AG08396 (cell line): ENCODE results near the gene CCL19.

Source experiments
- DNase-seq: peaks from one replicate; pipeline ENCODE4 v3.0.0; 2012; ENCODE audit warnings: low spot score, mixed read lengths

The CCL19 gene

DNA sequence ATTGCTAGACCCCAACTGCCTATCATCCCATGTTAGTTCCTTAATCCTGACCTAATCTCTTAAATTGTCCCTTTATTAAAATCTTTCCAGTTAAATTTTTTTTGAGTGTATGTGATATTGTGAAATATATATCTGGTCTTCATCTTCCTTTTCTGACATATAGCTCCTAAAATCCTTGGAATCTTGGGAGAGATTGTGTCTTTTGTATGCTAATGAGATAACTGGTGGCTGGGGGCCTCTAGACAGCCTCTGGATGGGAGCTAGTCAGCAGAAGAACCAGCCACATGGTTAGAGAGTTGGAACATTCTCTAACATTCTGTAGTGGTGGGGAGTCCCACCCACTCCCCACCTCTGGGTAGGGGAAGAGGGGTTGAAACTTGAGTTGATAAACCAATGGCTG is 3.7 kb upstream of the CCL19 start:
- no peak for DNase-seq

DNA sequence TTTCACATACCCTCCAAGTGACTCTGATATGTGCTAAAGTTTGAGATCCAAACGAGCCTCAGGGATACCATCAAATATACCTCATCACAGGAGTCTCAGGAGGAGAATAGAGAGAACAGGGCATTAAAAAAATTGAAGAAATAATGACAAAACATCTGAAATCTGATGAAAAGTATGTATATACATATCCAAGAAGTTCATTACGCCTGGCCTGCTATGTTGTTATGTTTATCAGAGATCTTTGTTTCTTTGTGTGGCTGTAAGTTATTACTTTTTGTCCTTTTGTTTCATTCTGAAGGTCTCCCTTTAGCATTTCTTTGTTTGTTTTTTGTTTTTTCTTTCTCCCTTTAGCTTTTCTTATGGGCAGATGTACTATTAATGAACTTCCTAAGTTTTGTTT is 2.5 kb upstream of the CCL19 start:
- DNase-seq: no peak

DNA sequence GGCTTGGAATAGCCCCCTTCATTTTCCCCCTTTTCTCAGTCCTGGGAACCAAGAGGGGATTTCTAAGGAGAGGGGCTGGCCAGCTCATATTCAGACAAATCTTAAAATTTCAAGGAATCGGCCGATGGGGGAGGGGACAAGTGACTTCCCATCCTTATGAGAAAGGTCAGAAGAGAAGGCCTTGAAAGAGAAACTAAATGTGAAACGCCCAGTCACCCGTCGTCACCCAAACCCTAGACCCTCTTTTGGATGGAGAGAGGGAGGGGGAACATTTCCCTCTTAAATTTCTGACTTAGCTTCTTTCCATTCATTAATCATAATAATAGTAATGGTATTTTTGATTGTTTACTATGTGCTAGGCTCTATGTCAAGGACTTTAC is 850 bp upstream of the CCL19 start:
- no peak for DNase-seq

DNA sequence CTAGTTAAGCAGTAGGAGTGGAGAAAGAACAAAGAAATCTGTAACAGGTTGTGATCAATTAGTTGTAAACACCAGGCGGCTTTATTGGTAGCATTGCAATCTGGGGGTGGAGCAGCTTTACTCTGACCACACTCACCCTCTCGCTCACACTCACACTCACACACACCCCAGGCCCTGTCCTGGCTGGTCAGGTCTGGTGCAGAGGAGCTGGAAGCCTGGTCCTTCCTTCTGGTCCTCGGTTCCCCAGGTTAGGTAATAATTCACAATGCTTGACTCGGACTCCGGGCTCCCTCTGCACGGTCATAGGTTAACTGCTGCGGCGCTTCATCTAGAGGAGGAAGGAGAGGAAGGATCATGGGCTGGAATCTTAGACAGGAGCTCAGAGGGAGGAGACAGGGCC is 1.6 kb downstream of the CCL19 start:
- no peak for DNase-seq

DNA sequence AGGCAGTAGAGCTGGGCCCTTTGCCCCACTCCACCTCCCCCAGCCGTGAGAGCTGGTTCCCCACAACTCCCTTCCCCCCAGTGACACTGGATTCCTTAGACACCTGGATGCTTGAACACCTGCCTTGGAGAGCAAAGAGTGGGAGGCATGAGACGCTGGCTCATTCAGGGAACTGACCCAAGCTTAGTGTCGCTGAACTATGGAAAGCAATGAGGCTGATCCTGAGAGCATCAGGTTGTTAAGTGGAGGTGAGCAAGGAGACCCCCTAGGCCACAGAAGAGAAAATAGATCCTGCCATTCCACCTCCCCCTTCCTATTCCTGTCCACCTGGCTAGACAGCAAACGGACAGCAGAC is 2.0 kb downstream of the CCL19 start:
- DNase-seq: no peak

DNA sequence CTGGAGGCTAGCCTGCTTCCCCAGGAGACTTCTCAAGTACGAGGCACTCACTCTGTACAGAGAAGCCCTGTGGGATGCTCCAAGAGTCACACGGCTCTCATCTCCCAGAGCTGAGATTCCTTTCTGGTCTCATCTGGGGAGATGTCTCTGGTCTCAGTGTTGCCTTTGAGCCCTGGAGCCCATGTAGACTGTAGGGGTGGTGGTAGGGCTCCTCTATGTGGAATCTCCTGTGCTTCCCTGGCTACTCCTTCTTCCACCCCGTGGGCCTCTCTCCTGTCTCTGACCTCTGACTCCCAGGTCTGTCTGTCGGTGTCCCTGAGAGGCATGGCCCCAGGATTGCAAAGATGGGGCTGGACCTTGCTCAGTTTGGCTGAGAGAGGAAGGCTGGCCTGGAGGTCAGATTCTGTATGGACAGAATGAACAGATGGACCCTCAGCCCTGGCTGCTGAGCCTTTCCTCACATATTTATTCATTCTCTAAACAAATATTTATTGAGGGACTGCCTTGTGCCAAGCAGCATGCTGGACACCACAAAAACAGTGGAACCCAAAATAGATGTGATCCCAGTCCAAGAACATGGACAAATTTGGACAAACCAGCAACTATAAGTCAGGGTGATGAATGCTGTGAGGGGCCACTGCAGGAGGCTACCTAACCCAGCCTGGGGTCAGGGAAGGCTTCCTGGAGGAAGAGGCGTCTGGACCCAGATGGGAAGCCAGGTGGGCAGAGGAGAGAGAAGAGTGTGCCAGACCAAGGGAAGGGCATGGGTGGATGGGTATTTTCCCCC is 2.6 kb downstream of the CCL19 start:
- DNase-seq: no peak

DNA sequence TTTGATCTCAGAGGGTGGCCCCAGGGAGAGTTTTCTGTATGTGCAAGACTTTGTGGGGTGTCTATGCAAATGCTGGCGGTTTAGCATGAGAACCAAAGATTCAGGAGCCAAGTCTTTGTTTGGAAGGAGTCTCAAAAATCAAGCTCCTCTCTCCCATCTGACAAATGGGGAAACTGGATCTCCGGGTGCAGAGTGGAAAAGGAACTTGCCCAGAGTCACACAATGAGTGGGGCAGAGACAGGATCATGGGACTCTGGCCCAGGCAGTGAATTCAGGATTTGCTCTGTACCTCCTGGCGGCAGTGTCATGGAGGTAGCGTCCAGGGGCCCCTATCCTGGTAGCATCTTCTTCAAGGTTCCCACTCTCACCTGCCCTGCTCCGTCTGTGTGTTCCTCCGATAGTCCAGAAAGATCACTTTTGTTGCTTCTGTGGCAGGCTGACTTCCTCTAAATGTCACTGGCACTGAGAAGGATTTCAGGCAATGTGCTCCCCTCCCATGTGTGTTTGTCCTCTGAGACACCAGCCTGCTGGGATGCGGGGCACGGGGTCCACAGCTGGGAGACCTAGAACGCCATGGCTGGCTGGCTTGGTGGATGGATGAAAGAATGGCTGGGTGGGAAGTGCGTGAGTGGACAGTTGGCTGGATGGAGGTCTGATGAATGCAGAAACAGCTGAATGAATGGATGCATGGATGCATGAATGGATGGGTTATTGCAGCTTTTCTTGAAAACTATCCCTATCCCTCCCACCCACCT is 3.6 kb downstream of the CCL19 start:
- DNase-seq: no peak

DNA sequence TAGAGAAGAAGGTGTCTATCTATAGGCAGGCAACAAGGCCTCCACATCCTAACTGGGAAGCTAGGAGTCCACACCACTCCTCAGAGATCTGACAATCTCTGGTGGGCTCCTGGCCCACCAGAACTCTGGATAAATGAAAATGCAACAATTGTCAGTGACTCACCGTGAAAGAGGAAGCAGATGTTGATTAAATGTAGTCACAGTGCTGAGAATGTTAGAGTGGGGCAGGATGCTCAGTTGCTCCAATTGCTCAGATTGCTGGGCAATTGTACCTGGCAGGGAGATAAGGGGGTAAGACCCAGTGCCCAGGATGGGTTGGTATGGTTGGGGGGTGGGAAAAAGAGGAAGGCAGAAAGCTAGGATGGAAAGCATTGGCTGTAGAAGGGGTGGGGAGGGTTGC is 4.3 kb downstream of the CCL19 start:
- no peak for DNase-seq

DNA sequence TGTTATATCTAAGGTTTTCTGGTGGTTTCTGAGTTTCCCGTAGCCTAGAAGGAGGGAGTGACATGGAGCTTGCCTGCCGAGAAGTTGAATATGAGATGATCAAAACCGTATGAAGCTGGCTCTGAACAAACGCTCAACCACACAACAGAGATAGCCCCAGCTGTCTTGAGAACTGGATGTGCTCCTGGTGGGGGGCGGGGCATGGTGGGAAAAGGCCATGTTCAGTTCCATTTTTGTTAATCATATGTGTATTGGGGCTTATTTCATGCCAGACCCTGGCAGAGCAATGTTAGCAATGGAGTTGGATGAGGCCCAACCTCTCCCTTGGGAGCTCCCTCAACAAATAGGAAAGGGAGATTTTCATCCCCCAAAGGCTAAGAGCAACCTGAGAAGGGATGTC is 4.8 kb downstream of the CCL19 start:
- DNase-seq: no peak

DNA sequence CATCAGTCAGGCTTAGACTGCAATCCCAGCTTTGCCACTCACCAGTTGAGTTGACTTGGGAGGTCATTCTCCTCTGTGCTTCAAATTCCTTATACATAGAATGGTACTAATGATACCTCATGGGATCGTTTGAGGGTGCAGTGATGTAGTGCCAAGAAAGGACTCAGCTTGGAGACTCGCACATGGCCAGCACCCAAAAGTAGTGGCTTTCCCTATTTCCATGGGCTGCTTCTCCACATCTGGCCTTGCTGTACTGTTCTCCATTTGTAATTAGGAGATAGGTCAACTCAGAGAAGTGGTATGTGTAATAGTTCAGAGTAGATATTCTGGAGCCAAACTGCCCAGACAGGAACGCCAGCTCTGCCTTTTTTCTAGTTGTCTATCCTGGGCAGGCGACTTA is 5.5 kb downstream of the CCL19 start:
- no peak for DNase-seq

DNA sequence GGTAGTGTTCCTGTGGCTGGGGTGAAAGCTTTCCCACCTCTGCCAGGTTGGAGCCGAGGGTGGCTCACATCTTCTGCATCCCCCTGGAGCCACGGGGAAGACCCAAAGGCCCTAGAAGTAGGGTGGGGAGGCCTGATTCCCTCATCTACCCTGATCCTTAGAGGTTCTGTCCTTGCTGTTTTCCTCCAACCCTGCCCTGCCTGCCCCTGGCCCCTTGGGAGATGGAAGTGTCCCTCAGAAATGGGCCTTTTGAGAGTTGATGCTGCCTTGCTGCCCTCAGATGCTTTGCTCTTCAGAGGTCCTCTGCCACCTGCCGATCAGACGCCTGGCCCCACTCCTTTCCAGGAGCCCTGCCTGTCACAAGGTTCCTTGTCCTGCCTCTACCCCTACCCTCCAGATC is 6.3 kb downstream of the CCL19 start:
- no peak for DNase-seq

DNA sequence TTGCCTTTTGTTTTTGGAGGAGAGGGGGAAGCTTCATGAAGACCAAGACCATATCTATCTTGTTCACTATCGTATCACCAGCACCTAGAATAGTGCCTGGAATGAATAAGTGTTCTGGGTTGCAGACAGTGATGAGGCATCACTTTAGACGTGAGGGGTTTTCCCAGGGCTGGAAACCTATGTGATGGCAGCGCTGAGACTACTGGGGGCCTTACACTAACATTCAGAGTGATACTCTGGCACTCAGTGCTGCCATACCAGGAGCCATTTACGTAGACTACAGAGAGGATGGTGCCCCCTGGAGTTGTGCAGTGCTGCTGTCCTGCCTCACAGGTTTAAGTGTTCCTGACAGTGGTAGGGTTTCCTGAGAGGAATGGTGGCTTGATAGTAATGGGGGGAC is 6.9 kb downstream of the CCL19 start:
- no peak for DNase-seq

DNA sequence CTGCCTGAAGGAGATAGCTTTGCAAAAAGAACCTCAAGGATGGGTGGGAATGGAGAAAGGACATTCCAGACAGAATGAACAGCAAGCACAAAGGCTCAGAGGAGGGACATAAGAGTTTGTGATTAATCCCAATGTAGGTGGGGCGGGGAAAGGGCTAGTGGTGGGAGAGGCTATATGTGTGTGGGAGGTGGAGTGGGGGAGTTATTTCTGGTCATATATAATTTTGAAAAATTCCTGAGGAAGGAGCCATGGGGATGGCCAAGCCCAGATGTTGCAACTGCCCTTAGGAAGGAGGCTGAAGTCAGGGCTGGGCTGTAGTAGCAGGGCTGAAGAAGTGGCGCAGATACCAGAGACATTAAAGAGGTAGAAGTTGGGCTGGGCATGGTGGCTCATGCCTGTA is 15.2 kb downstream of the CCL19 start:
- no peak for DNase-seq

DNA sequence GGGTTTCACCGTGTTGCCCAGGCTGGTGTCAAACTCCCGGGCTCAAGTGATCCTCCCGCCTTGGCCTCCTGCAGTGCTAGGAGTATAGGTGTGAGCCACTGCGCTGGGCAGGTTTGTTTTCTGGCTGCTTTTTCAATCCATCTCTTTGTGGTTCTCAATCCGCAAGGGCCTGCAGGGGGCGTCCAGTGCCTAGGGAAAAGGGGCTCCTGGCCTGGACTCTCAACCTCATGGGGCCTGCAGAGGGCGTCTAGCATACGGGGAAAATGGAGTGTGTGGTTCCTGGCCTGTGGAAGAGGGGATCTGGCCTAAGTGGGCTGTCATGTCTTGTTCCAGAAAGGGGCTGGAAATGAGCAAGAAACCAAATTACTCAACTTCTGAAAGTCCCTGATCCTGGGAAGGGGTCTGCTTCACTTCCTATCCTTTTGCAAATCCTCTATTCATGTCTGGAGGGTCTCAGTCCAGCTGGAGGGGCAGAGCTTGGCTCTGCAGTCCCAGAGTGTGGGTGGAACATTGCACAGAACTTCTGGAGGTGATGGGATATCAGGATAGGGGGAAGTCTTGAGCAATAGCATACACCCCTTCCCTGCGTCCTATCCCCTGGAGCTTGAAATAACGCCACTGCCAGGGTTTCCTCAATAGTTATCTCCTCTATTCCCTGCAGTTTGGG is 15.9 kb downstream of the CCL19 start:
- DNase-seq: peak; percentile 76

DNA sequence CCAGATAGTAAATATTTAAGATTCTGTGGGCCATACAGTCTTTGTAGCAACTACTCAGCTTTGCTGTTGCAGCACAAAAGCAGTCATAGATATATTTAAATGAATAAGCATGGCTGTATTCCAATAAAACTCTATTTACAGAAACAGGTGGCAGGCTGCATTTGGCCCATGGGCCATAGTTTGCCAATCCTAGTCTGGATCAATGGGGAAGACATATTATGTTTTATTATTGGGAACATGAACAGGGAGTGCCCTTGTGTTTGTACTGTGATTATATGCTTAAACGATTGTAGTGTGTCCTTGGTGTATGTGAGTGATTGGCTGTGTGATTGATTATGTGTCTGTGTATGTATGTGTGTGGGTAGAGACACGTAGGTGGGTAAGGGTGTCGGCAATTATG is 16.6 kb downstream of the CCL19 start:
- DNase-seq: no peak

DNA sequence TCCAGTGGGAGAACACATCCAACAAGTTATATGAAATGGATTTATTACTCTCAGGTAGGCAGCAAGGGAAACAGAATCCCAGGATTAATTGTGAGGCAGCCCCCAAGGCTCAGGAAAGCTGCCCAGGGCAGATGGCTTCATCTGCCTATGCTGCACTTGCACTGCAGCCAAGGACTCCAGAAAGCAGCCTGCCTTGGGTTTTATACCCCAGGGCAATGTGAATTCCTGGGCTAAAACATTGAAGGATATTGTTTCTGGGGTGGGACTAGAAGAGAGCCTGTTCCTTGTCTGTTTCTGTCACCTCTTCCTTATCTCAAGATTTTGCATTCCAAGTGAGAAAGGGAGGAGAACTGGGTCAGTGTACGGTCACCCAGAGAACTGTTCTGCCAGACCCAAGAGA is 19.8 kb downstream of the CCL19 start:
- no peak for DNase-seq

DNA sequence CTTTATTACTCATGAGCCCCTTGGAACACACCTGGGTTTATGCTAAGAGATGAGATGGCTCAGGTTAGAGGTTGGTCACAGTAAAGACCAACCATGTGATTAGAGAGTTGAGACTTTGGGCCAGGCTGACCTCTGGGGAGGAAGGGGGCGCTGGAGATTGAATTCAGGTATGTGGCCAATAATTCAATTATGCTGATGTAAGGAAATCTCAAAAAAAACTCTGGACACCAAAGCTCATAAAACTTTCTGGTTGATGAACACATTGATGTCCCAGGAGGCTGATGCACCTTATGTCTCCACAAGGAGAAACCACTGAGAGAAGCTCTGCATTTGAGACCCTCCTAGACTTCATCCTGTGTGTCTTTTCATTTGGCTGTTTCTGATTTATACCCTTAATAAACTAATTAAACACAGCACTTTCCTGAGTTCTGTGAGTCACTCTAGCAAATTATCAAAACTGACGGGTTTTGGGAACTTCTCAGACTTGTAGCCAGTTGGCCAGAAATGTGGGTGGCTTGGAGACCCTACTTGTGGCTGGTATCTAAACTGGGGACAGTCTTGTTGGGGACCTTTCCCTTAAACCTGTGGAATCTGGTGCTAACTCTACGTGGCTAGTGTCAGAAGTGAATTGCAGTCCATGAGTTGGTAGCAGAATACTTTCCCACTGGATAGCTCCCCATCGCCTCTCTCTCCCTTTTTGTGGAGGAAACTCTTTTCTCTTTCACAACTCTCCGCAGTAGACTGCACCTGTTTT is 21.1 kb downstream of the CCL19 start:
- no peak for DNase-seq

DNA sequence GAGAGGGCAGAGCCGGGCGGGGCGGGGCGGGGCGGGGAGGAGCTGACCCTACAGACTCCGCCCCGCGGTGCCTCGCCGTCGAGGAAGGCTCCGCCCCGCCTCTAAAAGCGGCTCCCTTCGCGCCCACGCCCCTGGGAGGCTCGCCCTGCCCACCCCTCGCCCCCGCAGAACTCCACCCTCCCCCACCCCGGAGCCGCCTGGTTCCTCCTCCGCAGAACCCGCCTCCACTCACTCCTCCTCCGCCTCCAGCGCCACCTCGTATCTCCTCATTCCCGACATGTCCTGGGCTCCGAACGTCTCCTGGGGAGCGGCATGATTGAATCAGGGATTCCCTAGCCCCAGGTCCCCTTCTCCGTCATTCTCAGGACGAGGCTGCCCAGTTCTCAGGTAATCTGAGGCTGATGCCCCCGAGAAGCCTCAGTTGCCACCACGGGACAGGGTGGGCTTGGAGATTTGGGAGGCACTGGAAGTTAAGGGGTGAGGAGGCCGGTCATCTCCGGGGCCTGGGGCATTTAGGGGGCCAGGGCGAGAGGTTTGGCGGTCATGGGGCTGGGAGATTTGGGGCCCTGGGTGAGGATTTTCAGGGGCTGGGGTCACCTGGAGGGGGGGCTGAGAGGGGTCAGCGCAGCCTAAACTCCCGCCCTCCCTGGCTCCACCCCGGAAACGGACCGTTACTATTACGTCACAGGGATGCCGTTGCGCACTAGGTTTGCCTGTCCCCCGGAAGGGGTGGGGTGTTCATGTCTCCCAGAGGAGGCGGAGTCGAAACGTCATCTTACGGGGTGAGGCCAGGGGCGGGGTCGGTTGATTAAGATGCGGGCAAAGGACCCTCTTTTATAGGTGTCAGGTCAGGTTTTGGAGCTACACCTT is 25.5 kb downstream of the CCL19 start:
- DNase-seq: peak; percentile 96

DNA sequence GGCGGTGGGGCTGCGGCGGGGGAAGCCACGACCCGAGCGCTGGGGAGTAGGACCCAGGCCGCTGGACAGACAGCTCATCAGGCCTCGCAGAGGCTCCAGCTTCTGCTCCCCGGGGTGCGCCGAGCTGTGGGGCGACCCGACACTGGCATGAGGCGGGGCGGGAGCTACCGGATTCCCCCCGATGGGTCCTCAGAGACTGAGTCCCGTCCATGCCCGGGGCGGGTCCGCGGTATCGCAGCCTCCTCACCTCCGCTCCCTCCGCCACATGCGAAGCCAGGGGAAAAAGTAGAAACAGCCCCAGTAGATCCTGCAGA is 26.1 kb downstream of the CCL19 start:
- DNase-seq: no peak

DNA sequence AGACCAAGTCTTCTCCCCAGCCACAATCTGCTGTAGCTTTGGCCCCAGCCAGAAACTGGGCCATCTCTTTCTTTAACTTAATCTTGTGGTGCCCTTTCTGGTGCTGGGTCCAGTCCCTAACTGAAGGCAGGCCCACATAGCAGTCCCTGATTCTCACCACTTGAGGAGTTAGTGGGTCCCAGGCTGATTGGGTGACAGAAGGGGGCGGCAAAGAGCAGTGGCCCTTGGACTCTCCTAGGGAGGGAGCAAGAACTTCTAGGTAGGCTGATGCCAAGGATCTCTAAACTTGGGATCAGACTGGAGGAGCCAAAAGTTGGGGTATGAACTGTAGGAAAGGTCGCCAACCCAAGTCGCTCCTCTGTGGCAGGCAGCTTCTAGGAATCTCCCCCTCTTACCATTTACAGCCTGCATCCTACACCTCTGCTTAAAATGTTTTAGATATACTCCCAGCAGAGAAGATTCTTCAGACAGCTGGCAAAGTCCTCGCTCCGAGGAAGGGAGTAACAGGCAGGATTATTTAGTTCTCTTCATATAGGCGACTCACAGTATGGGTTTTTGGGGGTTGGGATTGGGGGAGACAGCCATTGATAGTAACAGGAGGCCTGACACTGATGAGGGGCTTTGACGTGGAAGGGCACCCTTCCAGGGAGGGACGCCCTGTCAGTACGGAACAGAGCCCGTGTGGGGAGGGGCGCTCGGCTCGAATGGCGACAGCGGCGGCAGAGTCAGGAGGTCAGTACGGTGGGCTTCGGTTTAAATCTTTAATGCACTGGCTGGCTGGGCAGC is 26.6 kb downstream of the CCL19 start:
- peak; percentile 79 for DNase-seq

DNA sequence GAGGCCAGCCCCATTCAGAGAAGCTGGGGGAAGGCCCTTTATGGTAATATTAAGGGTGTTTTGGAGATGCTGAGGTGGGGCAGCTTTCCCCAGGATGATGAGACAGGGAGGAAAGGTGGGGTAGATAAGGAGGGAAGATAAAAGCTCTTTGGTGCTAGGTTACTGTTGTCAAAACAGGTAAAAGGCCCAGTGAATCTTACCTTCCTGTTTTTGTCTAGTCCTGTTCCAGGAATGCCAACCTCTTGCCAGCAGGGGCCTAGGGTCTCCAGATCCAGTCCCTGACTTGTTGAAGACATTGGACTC is 27.8 kb downstream of the CCL19 start:
- no peak for DNase-seq
